ENCODE measurements around the gene FNIP2. TPM values are rescaled to one million over a fixed set of nuclear protein-coding genes. Genes with fewer than 3 reads are reported as not detected.

Gene FNIP2
- total and polyA plus RNA-seq, 10 of the 15 experiments (the other 5 are each of a cell fraction or from before 2014, with no cell fraction given), result 0.03 to 0.38 (median 0.15) TPM

GRCh38 chr4:158885564-158885963, 116.7 kb downstream of the FNIP2 start:
- in situ Hi-C loops (cut with MboI) (no loop called here), intact Hi-C loops (cut with micrococcal nuclease; ENCODE audit: unreplicated experiment) (no loop called here)
- Histone ChIP-seq H3K4me1 (ENCODE audit: control insufficient read depth, insufficient read depth, low read length) (no peaks in the 10 kb centered on the region), H3K4me2 (ENCODE audit: control insufficient read depth, insufficient read depth) (no peak overlapping the region), H2AFZ (ENCODE audit: control insufficient read depth, low read depth, low read length) (no peak overlapping the region), H3K4me3 (no peak overlapping the region), H4K20me1 (ENCODE audit: control insufficient read depth, insufficient read depth) (no peaks in the 10 kb centered on the region), H3K36me3 (ENCODE audit: control insufficient read depth in 2 of 2, insufficient read depth in 2 of 2, low read length in 1 of 2) (no peaks in the 10 kb centered on the region), H3K27ac (ENCODE audit: control insufficient read depth, insufficient read depth) (no peak overlapping the region), H3K79me2 (ENCODE audit: control insufficient read depth, insufficient read depth, low read length) (no peaks in the 10 kb centered on the region), H3K9ac (ENCODE audit: control insufficient read depth, insufficient read depth, low read length) (no peak overlapping the region), H3K9me3 (replicated peaks; ENCODE audit: control insufficient read depth, insufficient read depth, low read length) (no peaks in the 10 kb centered on the region; the same call in 2 of the 3 replicates), H3K27me3 (replicated peaks in 1 of 2; ENCODE audit: control insufficient read depth in 2 of 2, insufficient read depth in 2 of 2, low read length in 1 of 2) (no peaks in the 10 kb centered on the region)
- no TSS peak for BruUV-seq (replicated peaks)
- ChIA-PET RAD21 (ENCODE audit: unreplicated experiment) (interaction anchor here (0.9 kb wide), 1 partner anchor 28 kb away, joined by 5 read pairs; no protein-coding TSS in a partner anchor), CTCF (interaction anchor here (0.9 to 1.1 kb wide), 3 partner anchors 19 to 30 kb away, joined by 3 to 4 read pairs (median 3); no protein-coding TSS in a partner anchor), SMC1A (ENCODE audit: uncharacterized antibody, unreplicated experiment) (interaction anchor here (1.2 to 1.3 kb wide), 3 partner anchors 9 to 133 kb away, joined by 3 to 5 read pairs (median 3); no protein-coding TSS in a partner anchor), POLR2A (no interaction called here)
- ATAC-seq (no peak), FAIRE-seq (no peak), DNase-seq (ENCODE audit: low read depth, low spot score) (no peak)
- no peak for TF ChIP-seq CBFB (IDR thresholded peaks at IDR 0.05; ENCODE audit: low read depth)
- 30% methylated on average over 5 of the region's 5 CpGs for WGBS (ENCODE audit: insufficient coverage, insufficient replicate concordance, low lambda C conversion rate, missing lambda C conversion rate)

GRCh38 chr4:158890294-158890693, 121.5 kb downstream of the FNIP2 start:
- no peak for ATAC-seq
- Histone ChIP-seq H3K36me3 (ENCODE audit: control insufficient read depth in 2 of 2, insufficient read depth in 2 of 2, low read length in 1 of 2) (no peaks in the 10 kb centered on the region; a peak in 1 of 4 replicates), H3K79me2 (ENCODE audit: control insufficient read depth, insufficient read depth, low read length) (no peaks in the 10 kb centered on the region), H3K4me2 (ENCODE audit: control insufficient read depth, insufficient read depth) (no peak overlapping the region), H3K9me3 (replicated peaks; ENCODE audit: control insufficient read depth, insufficient read depth, low read length) (no peaks in the 10 kb centered on the region), H2AFZ (ENCODE audit: control insufficient read depth, low read depth, low read length) (no peak overlapping the region), H3K27me3 (replicated peaks in 1 of 2; ENCODE audit: control insufficient read depth in 2 of 2, insufficient read depth in 2 of 2, low read length in 1 of 2) (no peaks in the 10 kb centered on the region), H3K4me1 (ENCODE audit: control insufficient read depth, insufficient read depth, low read length) (no peaks in the 10 kb centered on the region), H3K27ac (ENCODE audit: control insufficient read depth, insufficient read depth) (no peak overlapping the region), H3K9ac (ENCODE audit: control insufficient read depth, insufficient read depth, low read length) (no peak overlapping the region), H4K20me1 (ENCODE audit: control insufficient read depth, insufficient read depth) (no peaks in the 10 kb centered on the region), H3K4me3 (no peak overlapping the region)
- intact Hi-C loops (cut with micrococcal nuclease; ENCODE audit: unreplicated experiment) (no loop called here), in situ Hi-C loops (cut with MboI) (no loop called here)
- ChIA-PET SMC1A (ENCODE audit: uncharacterized antibody, unreplicated experiment) (no interaction called here), CTCF (no interaction called here), RAD21 (ENCODE audit: unreplicated experiment) (no interaction called here), POLR2A (interaction anchor here (1.0 kb wide), 1 partner anchor 19 kb away, joined by 4 read pairs; no protein-coding TSS in a partner anchor)
- 60% methylated on average over 3 of the region's 3 CpGs for WGBS (ENCODE audit: insufficient coverage, insufficient replicate concordance, low lambda C conversion rate, missing lambda C conversion rate)
- BruUV-seq (replicated peaks), result no TSS peak
- TF ChIP-seq EP300 (IDR thresholded peaks at IDR 0.05; ENCODE audit: borderline replicate concordance in 1 of 2, control insufficient read depth in 1 of 2, low read depth in 2 of 2, low read length in 2 of 2), result no peak
- TF ChIP-seq SKIL (IDR thresholded peaks at IDR 0.05; ENCODE audit: low read depth, poor library complexity, severe bottlenecking), result no peak
- no peak for TF ChIP-seq ELK1 (IDR thresholded peaks at IDR 0.05; ENCODE audit: low read depth, low read length)
- TF ChIP-seq CEBPB (IDR thresholded peaks at IDR 0.05; ENCODE audit: borderline replicate concordance in 1 of 2, low read depth in 2 of 2, low read length in 2 of 2), result no peak
- TF ChIP-seq GATAD2B (conservative IDR thresholded peaks at IDR 0.05; ENCODE audit: low read depth), result no peak
- no peak for TF ChIP-seq SMAD5 (IDR thresholded peaks at IDR 0.05; ENCODE audit: low read depth)
- no peak for TF ChIP-seq HCFC1 (IDR thresholded peaks at IDR 0.05; ENCODE audit: low read length)
- FAIRE-seq, result no peak
- DNase-seq (ENCODE audit: low read depth, low spot score), result no peak

Data from GM12878 (cell line).